ENCODE measurements around the gene SLC1A4.

GRCh38 chr2:64945973-64946768 is 43.0 kb upstream of the SLC1A4 start:
- TF ChIP-seq CTCF (IDR thresholded peaks at IDR 0.05) (no peak), POLR2A (IDR thresholded peaks at IDR 0.05) (no peak)

Data from testis (tissue), 2 donors.